H1 (cell line): Measurements from ENCODE around the gene THTPA. TPM values are rescaled to one million over a fixed set of nuclear protein-coding genes. Genes with fewer than 3 reads are reported as not detected.

Experiments used
- CREB1 ChIP-seq: IDR thresholded peaks from 2 replicates; pipeline ENCODE4 v1.6.1; 2012; ENCODE audit warnings: inconsistent platforms
- KDM1A ChIP-seq: fragments of 200-600, 300-600 bp; sonication (generic); IDR thresholded peaks from 2 replicates; pipeline ENCODE4 v1.7.1; 2016; ENCODE audit warnings: mild to moderate bottlenecking, low read length, borderline replicate concordance
- RFX5 ChIP-seq: IDR thresholded peaks from 2 replicates; pipeline ENCODE4 v1.6.1; 2011; ENCODE audit warnings: low read depth, low read length, improper control_type of control experiment, borderline replicate concordance
- RNF2 ChIP-seq: fragments of 200-900, 300-1000 bp; sonication (generic); IDR thresholded peaks from 2 replicates; pipeline ENCODE4 v1.7.1; 2016; ENCODE audit warnings: borderline replicate concordance, low read depth, mild to moderate bottlenecking, antibody characterized with exemption, low read length; ENCODE audit not compliant: poor library complexity, severe bottlenecking; ENCODE audit errors: missing control alignments
- TBP ChIP-seq: IDR thresholded peaks from 2 replicates; pipeline ENCODE4 v1.6.1; 2011; ENCODE audit warnings: low read depth, low read length, improper control_type of control experiment
- TEAD4 ChIP-seq: IDR thresholded peaks from 2 replicates; pipeline ENCODE4 v1.6.1; 2012; ENCODE audit warnings: low read depth, low read length, inconsistent platforms, mixed read lengths
- polyA plus RNA-seq, 7 experiments: library from polyadenylated mRNA; depleted of rRNA in 3 of 7; stranded (reverse) in 5 of 7; unstranded in 2 of 7; fragments of >200 nt in 5 of 7; fragments of 200-250 nt in 2 of 7; gene quantifications; 1 replicate in 5 of 7; 2 replicates in 1 of 7; 4 replicates in 1 of 7; pipeline versions ENCODE4 v1.2.1 to v1.2.3, GENCODE V29; 2011 to 2013; ENCODE audit warnings: missing spikeins in 2 of 7, mixed read lengths in 2 of 7
- total RNA-seq: library from RNA; stranded (reverse); fragmentation: NEBNext Ultra II Directional; extraction: Animal tissue kit (Norgen Biotek cat#: 25700); gene quantifications from 2 replicates; pipeline ENCODE4 v1.2.1, GENCODE V29; 2021
- TF ChIP-seq, protein P1 (sequence below): IDR thresholded peaks from 2 replicates; pipeline ENCODE4 v1.6.1; 2011; ENCODE audit warnings: low read depth, mild to moderate bottlenecking, low read length; ENCODE audit not compliant: insufficient read depth

Gene THTPA
- total and polyA plus RNA-seq, 2 of the 8 experiments (the other 6 are each of a cell fraction or from before 2014, with no cell fraction given), result 16.6 to 19.0 TPM

DNA sequence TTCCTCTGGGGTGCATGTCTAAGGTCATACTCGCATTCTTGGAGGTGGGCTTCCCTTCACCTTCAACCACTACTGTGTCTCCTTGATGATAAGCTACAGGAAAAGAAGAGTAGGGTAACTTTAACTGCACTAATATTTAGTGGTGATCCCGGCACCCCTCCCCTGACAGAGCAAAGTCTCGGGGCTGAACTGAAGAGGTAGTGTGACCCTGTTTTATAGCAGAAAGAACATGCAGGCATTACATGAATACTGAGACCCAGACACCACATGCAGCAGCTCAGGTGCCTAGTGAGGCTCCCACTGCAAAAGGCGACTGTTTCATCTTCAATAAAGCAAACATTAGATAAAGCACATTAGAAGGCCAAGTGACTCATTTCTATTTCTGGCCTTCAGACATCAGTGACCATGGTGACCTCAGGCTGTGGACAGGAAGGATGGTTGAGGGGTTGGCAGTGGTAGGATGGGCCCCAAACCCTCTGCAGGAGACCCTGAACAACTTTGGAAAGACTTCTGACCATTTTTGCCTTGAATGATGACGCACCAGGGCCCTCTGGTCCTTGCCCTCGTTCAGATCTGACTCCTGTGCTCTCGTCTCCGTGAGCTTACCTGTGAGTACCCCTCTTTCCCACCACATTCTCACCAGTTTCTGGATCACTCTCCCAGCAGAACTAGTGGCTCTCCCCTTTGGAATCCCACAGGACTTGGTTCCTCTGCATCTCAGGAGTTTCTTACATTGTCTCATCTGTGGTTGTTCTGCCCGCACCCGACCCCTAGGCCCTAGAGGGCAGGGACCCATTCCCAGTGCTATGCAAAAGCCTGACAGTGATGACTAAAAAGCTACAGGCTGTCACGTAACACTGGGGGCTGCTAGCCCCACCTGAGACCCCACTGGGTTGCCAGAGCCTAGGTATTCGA lies 46.4 kb downstream of the THTPA start (continued):
- TF ChIP-seq KDM1A (no peak), CREB1 (no peak), RNF2 (no peak), TBP (no peak), TEAD4 (no peak), RFX5 (no peak)
- TF ChIP-seq, protein P1, sequence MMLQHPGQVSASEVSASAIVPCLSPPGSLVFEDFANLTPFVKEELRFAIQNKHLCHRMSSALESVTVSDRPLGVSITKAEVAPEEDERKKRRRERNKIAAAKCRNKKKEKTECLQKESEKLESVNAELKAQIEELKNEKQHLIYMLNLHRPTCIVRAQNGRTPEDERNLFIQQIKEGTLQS, result no peak
